Stimulated activated CD4-positive, alpha-beta T cell treated with anti-CD3 and anti-CD28 coated beads, Interleukin-1b, Interleukin-23, amount 100 ng/mL, for 48 hours (primary cell): ENCODE data around the gene ZNF503.
"Not testable (repeated sequence)": the region's sequence is repeated elsewhere in the genome, so short reads cannot be mapped to it uniquely, and the experiment has no call there.

Experiments used
- DNase-seq: peaks from one replicate; pipeline ENCODE4 v3.0.0-alpha.2; 2020

Gene ZNF503

GRCh38 chr10:75392271-75392670 lies 9.3 kb downstream of the ZNF503 start:
- DNase-seq: no peak

- no peak for DNase-seq
Observed at GRCh38 chr10:75390178-75390577, 11.4 kb downstream of the ZNF503 start.

- no peak for DNase-seq
Observed at GRCh38 chr10:75388082-75388481, 13.5 kb downstream of the ZNF503 start.

- DNase-seq: no peak
Observed at GRCh38 chr10:75386128-75386527, 15.4 kb downstream of the ZNF503 start.

- DNase-seq: no peak
Observed at GRCh38 chr10:75379817-75380216, 21.7 kb downstream of the ZNF503 start.

GRCh38 chr10:75379212-75379724 lies 22.3 kb downstream of the ZNF503 start:
- no peak for DNase-seq

GRCh38 chr10:75378379-75378778 lies 23.2 kb downstream of the ZNF503 start:
- no peak for DNase-seq

GRCh38 chr10:75377869-75378268 lies 23.7 kb downstream of the ZNF503 start:
- no peak for DNase-seq

- DNase-seq: no peak
Observed at GRCh38 chr10:75375838-75376237, 25.7 kb downstream of the ZNF503 start.

- DNase-seq: no peak
Observed at GRCh38 chr10:75371010-75371409, 30.6 kb downstream of the ZNF503 start.

GRCh38 chr10:75369838-75370237 lies 31.7 kb downstream of the ZNF503 start:
- not testable (repeated sequence) for DNase-seq

GRCh38 chr10:75367901-75368300 lies 33.7 kb downstream of the ZNF503 start:
- no peak for DNase-seq

GRCh38 chr10:75367021-75367487 lies 34.5 kb downstream of the ZNF503 start:
- DNase-seq: no peak

- DNase-seq: no peak
Observed at GRCh38 chr10:75363431-75363830, 38.1 kb downstream of the ZNF503 start.

GRCh38 chr10:75359876-75360275 lies 41.7 kb downstream of the ZNF503 start:
- DNase-seq: not testable (repeated sequence)

GRCh38 chr10:75358835-75359421 lies 42.6 kb downstream of the ZNF503 start:
- DNase-seq: no peak

- no peak for DNase-seq
Observed at GRCh38 chr10:75358132-75358531, 43.4 kb downstream of the ZNF503 start.

GRCh38 chr10:75357500-75357899 lies 44.1 kb downstream of the ZNF503 start:
- DNase-seq: no peak

- DNase-seq: no peak
Observed at GRCh38 chr10:75356484-75356883, 45.1 kb downstream of the ZNF503 start.

GRCh38 chr10:75355706-75356105 lies 45.9 kb downstream of the ZNF503 start:
- no peak for DNase-seq

GRCh38 chr10:75353183-75353582 lies 48.4 kb downstream of the ZNF503 start:
- no peak for DNase-seq

GRCh38 chr10:75352650-75353049 lies 48.9 kb downstream of the ZNF503 start:
- no peak for DNase-seq

GRCh38 chr10:75351637-75352036 lies 49.9 kb downstream of the ZNF503 start:
- DNase-seq: no peak

- DNase-seq: no peak
Observed at GRCh38 chr10:75350791-75351190, 50.8 kb downstream of the ZNF503 start.
